ENCODE results near the gene PRKG1.

DNA sequence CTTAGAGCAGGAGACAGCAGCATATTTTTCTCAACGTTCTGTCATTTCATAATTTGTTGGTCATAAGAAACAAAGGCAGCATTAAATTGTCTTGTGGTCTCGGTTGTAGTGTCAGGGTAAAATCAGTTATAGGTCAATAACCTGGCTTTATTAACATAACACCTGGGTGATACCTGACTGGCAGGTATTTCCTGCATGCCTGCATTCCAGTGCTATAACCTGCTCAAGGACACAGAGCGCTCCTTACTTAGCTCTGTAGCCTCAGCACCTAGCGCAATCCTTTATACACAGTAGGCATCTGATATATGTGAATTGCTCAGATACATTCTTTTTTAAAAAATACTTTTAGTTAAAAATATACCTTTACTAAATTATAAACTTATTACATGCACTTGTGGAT, 38.9 kb upstream of the PRKG1 start:
- no peak for TF ChIP-seq CTCF (IDR thresholded peaks at IDR 0.05; ENCODE audit: insufficient read depth, low read length)
- no peak for TF ChIP-seq POLR2AphosphoS5 (IDR thresholded peaks at IDR 0.05; ENCODE audit: low read depth)
- TF ChIP-seq SPI1 (IDR thresholded peaks at IDR 0.05; ENCODE audit: borderline replicate concordance, low read depth), result no peak

All from HL-60 (cell line).